Stimulated activated CD8-positive, alpha-beta memory T cell treated with anti-CD3 and anti-CD28 coated beads, Interleukin-4, amount 100 ng/mL, for 48 hours (primary cell): ENCODE data around the gene MERTK.
"Not testable (repeated sequence)": the region's sequence is repeated elsewhere in the genome, so short reads cannot be mapped to it uniquely, and the experiment has no call there.

ENCODE experiments used
- DNase-seq: peaks from one replicate; pipeline ENCODE4 v3.0.0-alpha.2; 2020

Gene MERTK

GRCh38 chr2:112048887-112049286 is 150.5 kb downstream of the MERTK start:
- DNase-seq = no peak

GRCh38 chr2:112050316-112050715 is 151.9 kb downstream of the MERTK start:
- DNase-seq = no peak

DNA sequence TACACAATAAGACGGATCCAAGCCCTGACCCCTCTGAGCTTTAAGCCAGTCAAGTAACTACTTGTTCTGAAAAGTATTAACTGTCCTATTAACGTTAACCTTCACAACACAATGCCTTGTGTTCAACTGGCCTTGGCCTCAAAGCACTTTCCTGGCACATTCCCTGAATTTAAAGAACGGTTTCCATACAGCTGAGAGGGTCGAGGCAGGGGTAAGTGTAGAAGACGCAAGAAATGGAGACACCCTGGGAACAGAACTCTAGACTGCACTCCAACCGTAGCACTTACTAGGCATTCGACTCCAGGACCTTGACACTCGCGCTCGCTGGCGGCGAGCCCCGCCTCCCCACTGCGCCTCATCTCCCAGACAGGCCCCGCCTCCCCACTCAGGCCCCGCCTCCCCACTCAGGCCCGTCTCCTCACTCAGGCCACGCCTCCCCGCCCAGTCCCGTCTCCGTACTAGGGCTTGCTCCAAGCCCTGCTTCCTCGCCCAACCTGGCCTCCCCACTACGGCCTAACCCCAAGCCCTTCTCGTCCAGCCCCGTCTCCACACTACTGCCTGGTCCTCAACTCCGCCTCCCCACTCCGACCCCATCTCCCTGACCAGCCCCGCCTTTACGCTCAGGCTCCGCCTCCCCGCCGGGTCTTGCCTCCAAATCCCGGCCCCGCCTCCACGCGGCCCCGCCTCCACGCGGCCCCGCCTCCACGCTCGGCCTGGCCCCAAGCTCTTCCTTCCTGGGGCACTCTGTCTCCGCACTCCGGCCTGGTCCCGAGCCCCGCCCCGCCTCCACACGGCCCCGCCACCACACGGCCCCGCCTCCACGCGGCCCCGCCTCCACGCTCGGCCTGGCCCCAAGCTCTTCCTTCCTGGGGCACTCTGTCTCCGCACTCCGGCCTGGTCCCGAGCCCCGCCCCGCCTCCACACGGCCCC is 155.8 kb downstream of the MERTK start:
- DNase-seq = peak; percentile 98

DNA sequence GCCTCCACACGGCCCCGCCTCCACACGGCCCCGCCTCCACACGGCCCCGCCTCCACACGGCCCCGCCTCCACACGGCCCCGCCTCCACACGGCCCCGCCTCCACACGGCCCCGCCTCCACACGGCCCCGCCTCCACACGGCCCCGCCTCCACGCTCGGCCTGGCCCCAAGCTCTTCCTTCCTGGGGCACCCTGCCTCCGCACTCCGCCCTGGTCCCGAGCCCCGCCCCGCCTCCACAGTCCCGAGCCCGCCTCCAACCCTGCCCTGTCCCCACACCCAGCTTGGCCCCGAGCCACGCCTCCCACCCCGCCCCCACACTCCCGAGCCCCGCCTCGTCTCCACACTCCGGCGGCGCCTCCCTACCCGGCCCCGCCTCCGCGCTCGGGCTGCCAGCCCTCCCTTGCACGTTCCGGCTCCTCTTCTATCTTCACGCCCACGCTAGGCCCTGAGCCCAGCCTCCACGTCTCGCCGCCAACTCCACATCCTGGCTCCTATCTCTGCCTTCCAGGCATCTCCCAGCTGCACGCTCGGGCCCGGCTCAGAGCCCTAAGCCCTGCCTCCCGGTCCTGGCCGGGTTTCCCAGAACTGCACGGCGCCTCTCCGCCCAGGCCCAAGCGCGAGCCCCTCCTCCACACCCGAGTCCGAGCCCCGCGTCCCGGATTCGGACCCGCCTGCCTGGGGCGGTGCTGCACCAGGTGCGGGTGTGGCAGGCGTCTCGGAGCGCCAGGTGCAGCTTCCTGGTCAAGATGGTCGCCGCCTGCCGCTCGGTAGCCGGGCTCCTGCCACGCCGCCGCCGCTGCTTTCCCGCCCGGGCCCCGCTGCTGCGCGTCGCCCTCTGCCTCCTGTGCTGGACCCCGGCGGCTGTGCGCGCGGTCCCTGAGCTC is 156.7 kb downstream of the MERTK start, which contains the start of gene TMEM87B:
Gene TMEM87B (plus strand): TSS at position 423 of the 883 bp plus-strand sequence. CDS start 323 bp downstream, at position 746.
- DNase-seq = peak; percentile 98

DNA sequence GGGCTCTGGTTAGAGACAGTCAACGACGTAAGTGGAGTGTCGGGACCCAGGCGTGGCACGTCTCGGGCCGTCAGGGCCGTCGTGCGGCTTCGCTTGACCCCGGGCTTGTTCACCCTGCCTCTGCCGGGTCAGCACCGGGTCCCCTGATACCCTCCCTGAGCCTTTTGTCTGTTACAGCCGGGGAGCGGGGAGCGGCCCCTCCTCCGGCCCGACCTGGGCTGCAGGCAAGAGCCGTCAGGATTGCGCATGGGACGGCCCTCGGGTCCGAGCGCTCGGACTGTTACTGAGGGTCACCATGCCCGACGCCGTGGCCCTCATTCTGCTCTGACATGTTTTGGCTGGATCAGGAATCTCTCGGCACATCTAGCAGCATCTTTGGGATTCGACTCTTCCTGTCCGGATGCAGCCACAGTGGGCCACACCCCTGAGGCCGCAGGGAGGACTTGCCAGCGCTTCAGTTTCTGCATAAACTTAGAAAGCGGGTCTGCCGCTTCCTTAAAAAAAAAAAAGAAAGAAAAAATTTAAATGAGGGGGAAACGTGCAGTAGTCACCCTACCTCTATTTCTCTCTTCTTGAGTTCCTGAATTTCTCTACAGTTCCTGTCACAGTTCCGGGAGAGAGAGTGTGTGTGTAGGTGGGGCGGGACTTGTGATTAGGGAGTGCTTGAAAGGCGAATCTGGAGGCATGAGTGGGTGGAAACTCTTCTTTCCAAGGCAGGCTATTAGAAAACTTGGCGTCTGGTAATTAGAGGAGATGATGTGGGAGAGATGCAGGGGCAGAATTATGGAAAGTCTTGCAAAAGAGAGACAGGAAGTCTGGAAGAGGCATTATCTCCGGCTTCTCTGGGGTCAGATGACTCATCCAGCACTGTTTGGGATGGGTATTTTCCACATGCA is 157.6 kb downstream of the MERTK start:
- DNase-seq = peak; percentile 48

- DNase-seq = no peak
Observed at GRCh38 chr2:112056626-112056987, 158.2 kb downstream of the MERTK start.

DNA sequence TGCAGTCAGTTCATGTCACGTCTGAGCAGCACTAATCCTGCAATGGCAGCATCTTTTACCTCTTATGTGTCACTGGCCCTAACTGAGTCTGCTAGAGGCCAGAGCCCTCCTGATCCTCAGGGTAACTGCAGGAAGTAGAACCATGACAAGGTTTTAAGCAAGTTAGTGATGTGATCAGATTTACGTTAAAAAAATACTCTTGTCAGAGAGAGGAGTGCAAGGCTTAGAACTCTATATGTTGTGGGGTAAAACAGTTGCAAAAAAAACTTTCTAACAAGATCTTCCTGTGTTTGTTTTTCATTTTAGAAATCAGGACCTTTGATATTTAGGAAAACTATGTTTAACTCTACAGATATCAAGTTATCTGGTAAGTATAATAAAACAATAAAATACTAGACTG is 161.3 kb downstream of the MERTK start:
- no peak for DNase-seq

DNA sequence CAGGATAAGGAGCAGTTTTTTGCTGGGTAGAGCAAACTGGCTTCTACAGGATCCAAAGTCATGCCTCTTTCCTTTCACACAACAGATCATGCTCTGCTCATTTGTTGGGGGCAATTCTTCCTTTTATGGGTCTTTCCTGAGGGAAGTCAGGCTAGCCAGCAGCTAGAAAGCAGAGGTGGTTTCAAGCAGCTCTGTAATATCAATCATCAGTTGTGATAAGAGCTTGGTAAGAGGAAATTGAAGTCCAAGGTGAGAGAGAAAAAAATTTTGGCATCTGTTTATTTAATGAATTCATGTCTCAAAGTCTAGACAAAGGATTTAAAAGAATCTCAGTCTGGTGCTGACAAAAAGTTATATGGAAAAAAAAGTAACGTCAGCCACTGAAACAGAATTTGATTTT is 162.9 kb downstream of the MERTK start:
- DNase-seq = no peak

DNA sequence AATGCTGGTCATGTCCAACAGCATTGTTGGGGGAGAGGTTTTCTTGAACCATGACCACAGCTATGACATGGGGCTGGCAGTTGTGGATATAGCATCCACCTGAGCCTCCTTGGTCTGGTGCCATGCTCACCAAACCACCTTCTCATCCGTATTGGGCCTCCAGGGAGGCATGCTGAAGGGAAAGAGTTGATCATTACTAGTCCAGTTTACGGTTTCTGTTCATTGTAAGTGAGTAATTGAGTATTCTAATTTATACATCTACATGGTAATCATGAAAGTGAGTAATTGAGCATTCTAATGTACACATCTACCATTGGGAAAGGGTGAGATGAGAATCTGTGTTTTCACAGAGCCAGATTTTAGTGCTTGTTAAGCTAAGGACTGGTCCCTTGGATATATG is 163.4 kb downstream of the MERTK start:
- DNase-seq = peak; percentile 28

GRCh38 chr2:112062894-112063293 is 164.5 kb downstream of the MERTK start:
- no peak for DNase-seq

- no peak for DNase-seq
Observed at GRCh38 chr2:112065486-112065885, 167.1 kb downstream of the MERTK start.

- no peak for DNase-seq
Observed at GRCh38 chr2:112065966-112066365, 167.6 kb downstream of the MERTK start.

GRCh38 chr2:112069794-112070193 is 171.4 kb downstream of the MERTK start:
- not testable (repeated sequence) for DNase-seq

GRCh38 chr2:112073875-112074274 is 175.5 kb downstream of the MERTK start:
- DNase-seq = no peak

DNA sequence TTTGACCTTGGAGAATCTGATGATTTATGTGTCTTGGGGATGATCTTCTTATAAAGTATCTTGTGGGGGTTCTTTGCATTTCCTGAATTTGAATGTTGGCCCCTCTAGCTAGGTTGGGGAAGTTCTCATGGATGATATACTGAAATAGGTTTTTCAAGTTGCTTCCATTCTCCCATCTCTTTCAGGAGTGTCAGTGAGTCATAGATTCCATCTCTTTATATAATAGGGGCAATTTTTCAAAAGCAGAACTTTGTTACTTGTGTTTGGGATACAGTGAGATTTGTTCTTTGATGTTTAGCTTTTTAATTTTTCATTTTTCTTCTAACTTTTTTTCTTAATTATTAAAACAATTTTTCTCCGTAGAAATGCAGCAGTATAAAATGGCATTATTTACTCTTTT is 176.1 kb downstream of the MERTK start:
- no peak for DNase-seq

- DNase-seq = no peak
Observed at GRCh38 chr2:112075490-112076260, 177.3 kb downstream of the MERTK start.

GRCh38 chr2:112077814-112078213 is 179.4 kb downstream of the MERTK start:
- DNase-seq = no peak
